LoVo (cell line): ENCODE results near the gene ELAVL1.
"Not testable (repeated sequence)": the region's sequence is repeated elsewhere in the genome, so short reads cannot be mapped to it uniquely, and the experiment has no call there.

Experiments
- DNase-seq: peaks from one replicate; pipeline ENCODE4 v3.0.0-alpha.2; 2016; ENCODE audit warnings: low spot score

ELAVL1 gene

DNA sequence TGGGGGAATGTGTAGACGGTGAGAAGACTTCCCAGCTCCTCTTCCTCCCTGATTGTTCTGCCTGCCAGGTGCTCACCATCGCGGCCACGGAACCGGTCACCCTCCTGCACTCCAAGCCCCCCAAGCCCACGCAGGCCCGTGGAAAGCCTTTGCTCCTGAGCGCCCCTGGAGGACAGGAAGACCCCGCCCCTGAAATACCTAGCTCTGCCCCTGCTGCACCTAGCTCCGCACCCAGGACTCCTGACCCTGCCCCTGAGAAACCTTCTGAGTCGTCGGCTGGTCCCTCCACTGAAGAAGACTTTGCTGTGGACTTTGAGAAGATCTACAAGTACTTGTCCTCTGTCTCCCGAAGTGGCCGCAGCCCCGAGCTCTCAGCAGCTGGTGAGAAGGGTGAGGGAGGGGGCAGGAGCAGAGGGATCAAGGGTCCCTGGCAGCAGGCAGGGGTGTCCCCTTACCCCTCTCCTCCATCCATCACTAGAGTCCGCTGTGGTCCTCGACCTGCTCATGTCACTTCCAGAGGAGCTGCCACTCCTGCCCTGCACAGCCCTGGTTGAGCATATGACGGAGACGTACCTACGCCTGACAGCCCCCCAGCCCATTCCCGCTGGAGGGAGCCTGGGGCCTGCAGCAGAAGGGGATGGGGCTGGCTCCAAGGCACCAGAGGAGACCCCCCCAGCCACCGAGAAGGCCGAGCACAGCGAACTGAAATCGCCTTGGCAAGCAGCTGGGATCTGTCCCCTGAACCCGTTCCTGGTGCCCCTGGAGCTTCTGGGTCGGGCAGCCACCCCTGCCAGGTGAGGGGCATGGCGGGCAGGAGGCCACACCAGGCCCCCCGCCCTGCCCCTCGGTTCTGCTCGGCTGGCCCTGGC, 83.2 kb downstream of the ELAVL1 start:
- no peak for DNase-seq

DNA sequence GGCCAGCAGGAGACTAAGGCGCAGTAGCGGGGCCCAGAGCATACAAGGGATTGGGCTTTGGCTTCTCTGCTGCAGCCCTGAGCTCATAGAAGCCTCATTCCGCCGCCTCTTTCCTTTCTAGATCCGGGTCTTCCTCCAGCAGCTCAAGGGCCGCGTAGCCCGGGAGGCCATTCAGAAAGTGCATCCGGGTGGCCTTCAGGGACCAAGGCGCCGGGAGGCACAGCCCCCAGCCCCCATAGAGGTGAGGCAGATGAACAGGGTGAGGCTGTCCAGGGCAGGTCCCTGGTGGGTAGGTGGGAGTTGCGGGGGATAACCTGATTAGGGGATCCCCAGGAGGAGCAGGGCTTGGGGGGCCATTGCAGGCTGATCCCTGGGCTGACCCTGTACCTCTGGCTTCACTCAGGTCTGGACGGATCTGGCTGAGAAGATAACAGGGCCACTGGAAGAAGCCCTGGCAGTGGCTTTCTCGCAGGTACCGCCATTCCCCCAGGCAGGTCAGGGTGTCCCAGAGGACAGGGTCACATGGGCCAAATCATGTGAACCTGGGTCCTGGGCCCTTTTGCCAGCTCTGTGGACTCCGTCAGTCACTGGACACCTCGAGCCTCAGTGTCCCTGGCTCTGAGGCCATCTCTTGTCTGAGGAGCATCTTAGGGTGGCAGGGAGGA, 84.0 kb downstream of the ELAVL1 start:
- no peak for DNase-seq

DNA sequence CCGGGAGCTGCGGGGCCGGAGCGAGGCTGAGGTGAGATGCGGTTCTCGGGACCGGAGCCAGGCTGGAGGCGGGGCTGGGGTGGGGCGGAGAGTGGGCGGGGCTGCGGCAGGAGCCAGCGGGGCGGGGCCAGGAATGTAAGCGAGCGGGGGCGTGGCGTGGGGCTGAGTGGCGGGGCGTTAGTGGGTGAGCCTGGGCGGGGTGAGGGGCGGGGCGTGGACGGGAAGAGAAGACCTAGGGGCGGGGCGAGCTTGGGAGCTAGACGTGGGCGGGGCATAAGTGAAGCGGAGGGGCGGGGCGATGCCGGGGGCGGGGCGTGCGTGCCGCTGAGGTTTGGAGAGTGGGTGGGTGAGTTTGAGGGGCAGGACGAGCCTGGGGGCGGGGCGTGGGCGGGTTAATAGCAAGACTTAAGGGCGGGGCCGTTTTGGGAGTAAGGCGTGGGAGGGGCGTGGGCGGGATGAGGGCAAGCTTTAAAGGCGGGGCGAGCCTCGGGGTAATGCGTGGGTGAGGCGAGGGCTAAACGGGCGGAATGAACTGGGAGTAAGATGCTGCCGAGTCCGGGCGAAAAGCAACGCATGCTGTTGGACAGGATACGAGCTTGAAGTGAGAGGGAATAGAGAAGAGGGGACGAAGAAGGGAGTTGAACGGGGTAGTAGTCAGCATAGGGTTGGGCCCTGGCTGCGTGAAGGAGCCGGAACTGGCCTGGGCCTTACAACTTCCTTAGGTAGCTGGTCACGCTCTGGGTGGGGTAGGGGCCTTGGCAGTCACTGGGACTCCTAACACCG, 84.7 kb downstream of the ELAVL1 start:
- peak; percentile 99 for DNase-seq

DNA sequence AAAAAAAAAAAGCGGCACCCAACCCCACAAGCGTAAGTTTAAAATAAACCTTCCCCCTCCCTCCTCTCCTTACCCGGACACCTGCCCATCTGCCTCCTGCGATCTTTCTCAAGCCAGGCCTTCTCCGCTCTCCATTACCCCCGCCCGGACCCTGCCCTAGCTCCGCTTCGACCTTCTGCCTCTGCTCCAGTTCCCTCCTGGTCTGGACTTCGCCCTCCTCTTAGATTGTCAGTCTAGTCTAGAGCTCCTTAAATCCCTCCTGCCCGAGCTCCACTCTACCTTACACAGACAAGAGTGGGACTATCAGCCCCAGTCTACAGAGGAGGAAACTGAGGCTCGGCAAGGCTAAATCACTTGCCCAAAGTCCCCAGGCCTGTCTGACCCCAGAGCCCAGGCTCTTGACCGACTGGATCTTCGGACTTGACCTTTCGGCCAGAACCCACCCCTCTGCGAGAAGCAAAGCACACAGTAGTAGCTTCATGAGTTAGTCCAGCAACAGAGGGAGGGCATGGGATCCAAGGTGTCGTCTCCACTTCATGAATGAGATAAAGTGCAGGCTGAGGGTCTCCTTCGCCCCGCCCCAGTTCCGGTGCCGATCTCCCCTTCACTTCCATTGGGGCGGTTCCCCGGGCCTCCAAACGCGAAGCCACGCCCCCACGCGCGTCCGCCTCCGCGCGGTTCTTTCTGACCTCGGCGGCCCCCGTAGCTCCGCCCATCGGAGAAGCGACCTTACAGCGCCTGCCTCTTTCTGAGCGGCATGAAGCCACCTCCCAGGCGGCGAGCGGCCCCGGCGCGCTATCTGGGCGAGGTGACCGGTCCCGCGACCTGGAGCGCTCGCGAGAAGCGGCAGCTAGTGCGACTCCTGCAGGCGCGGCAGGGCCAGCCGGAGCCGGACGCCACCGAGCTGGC, 85.6 kb downstream of the ELAVL1 start, which contains the start of gene SNAPC2:
Gene SNAPC2 (plus strand): TSS at position 729 of the 909 bp plus-strand sequence. CDS start 29 bp downstream, at position 758.
- DNase-seq: peak; percentile 92

DNA sequence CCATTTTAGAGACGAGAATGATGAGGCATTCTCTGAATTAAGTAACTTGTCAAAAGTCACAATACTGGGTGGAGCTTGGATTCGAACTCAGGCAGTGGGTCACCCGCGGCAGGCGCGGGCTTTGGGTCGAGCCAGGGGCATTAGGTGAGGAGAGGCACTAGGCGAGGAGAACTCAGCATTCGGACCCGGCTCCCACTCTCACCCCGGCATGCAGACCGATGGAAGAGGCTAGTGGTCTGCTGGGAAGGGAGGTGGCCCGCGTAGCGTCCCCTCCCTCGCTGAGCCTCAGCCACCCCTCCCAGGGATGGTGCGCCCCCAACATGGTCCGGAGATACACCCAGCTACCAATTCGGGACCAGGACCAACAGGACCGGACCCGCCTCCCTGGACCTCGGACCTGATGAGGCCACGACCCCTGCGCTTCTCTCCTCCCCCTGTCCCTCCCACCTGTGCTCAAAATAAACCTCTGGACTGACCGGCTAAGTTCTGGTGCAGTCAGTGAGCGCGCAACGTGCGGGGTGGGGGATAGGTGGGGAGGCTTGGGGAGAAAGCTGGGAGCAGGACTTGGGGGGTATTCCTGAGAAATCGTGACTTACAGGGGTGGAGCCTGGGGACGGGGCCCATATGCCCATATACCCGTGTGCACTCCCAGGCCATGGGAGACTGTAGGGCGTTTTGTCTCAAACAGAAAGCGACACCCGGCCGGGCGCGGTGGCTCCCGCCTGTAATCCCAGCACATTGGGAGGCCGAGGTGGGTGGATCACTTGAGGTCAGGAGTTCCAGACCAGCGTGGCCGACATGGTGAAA, 86.6 kb downstream of the ELAVL1 start:
- no peak for DNase-seq

DNA sequence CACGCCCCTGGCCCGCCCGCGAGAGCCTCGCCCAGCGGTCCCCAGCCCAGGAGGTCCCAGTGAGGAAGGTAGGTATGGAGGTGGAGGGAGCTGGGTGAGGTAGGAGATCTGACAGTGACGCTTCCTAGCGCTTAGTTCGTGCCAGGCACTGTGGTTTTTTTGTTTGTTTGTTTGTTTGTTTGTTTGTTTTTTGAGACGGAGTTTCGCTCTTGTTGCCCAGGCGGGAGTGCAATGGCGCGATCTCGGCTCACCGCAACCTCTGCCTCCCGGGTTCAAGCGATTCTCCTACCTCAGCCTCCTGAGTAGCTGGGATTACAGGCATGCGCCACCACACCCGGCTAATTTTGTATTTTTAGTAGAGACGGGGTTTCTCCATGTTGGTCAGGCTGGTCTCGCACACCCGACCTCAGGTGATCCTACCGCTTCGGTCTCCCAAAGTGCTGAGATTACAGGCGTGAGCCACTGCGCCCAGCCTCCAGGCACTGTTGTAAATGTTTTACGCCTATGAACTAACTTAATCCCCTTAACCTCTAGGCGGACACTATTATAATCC, 87.3 kb downstream of the ELAVL1 start:
- not testable (repeated sequence) for DNase-seq

DNA sequence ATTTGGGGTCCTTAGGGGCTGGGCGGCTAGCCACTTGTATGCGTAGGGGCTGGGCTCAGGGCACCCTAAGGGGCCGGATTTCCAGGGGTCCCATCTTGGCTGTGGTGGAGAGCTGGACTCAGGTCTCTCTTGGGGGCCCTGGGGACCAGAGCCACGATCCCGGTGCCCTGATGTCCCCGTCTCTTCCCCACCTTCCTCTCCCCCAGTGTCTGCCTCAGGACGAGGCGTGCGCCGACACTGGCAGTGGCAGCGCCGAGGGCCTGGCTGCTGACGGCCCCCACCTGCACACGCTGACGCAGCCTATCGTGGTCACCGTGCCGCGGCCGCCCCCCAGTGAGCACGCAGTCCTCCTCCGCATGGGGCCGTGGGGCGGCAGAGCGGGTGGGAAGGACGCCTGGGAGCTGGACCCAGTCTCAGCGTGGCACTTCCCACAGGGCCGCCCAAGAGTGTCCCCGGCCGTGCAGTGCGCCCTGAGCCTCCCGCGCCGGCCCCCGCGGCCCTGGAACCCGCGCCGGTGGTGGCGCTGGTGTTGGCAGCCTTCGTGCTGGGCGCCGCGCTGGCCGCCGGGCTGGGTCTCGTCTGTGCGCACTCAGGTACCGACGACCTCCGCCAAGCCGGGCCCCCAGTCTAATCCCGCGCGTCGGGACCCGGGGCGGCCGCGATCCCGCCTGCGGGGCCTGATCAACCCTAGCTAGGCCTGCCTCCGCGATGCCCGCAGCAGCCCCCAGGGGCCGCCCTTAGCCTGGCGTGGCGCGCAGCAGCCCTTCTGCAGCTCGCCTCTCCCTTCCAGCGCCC, 88.0 kb downstream of the ELAVL1 start:
- DNase-seq: peak; percentile 66

DNA sequence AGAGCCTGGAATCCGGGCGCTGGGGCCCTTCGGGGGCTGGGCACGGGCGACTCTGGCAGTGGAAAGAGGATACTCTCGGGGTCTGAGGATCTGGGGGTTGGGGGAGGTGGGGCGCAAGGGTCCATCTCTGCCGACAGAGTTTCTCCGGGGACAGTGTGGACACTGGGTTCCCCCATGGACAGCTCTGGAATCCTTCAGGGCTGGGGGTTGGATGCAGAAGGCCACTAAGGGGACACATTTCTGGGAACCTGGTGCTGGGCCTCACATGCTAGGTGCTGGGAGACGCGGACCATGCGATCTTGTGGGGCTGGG, 88.5 kb downstream of the ELAVL1 start:
- no peak for DNase-seq

DNA sequence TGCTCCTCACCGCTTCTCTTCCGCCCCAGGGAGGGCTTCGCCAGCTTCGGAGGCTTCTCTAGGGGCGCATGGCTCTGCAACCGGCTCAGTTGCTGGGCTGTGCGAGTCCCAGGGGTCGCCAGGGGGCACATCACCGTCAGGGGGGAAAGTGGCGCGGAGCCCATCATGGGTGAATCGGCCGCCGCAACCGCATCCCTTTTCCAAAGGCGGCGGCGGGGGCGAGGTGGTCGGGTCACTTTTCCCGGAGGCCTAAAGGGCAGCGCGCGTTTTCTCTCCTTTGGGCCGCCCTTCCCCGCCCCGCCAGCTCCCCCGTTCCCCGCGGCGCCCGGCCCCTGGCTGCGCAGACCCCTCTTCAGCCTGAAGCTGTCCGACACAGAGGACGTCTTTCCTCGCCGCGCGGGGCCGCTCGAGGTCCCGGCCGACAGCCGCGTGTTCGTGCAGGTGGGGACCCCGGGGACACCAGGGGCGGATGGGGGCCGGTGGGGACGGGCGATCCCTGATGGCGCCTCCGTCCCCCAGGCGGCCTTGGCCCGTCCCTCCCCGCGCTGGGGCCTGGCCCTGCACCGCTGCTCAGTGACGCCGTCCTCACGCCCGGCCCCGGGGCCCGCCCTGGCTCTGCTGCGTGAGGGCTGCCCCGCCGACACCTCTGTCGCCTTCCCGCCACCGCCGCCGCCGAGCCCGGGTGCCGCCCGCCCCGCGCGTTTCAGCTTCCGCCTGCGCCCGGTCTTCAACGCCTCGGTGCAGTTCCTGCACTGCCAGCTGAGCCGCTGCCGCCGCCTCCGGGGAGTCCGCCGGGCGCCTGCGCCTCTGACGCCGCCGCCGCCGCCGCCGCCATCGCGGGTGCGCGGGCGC, 89.1 kb downstream of the ELAVL1 start:
- peak; percentile 54 for DNase-seq

DNA sequence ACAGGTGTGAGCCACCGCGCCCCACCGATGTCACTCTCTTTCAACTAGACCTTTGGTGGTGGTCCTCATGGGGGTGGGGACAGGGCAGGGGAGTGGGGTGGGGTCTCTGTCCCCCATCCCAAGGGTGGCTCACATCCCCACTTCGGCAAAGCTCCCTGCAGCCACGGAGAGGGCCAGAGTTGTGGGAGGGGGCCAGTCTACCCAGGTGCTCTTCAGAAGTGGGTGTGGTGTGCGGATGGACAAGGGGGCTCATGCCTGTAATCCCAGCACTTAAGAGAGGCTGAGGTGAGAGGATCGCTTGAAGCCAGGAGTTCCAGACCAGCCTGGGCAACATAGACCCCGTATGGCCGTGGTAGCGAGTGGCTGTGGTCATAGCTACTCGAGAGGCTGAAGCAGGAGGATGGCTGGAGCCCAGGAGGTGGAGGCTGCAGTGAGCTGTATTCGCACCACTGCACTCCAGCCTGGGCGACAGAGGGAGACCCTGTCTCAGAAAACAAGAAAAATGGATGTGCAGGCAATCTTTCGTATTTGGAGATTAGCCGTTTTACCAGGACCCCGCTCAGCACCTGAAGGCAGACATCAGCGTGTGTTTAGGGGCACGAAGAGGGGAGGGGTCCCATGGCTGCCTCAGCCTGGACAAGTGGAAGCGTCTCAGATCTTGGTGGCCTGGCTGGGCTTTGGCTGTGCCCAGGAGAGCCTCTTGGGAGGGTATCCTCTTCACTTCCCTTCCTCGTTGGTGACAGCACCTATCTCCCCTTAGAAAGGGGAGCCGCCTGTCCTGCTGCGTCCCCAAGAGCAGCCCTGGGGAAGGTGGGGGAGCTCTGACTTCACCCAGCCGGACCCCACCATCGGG, 90.0 kb downstream of the ELAVL1 start:
- no peak for DNase-seq

DNA sequence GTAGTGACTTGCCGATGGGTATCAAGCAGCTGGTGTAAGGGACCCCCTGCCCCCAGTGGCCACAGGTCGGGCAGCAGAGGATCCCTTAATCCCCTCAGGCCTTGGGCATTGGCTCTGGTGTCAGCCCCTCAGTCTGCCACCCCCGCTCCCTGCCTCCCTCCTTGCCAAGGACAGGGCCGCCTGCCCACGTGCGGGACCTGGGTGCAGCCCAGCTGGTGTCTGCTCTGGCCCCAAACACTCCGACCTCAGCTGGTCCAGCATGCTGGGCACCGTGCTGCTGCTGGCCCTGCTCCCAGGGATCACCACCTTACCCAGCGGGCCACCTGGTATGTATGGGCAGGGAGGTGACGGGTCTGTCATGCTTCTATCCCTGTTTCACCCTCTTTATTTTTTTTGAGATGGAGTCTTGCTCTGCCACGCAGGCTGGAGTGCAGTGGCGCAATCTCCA, 90.8 kb downstream of the ELAVL1 start, which contains the start of gene TGFBR3L:
Gene TGFBR3L (plus strand): TSS at position 233 of the 448 bp plus-strand sequence.
- DNase-seq: no peak

DNA sequence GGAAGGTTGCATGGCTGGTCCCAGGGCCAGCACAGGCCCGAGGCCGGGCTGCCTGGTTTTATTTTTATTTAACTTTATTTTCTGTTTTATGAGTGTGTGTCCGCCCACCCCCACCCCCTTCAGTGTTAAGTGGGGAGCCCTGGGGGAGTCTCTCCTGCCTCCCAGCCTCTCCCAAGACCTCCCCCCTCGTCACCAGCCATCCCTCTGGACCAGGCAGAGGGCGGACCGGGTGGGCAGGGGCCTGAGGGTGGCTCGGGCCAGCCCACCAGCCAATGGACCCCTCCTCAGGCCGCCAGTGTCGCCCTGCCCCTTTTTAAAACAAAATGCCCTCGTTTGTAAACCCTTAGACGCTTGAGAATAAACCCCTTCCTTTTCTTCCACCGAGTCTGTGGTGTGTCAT, 91.3 kb downstream of the ELAVL1 start:
- no peak for DNase-seq

DNA sequence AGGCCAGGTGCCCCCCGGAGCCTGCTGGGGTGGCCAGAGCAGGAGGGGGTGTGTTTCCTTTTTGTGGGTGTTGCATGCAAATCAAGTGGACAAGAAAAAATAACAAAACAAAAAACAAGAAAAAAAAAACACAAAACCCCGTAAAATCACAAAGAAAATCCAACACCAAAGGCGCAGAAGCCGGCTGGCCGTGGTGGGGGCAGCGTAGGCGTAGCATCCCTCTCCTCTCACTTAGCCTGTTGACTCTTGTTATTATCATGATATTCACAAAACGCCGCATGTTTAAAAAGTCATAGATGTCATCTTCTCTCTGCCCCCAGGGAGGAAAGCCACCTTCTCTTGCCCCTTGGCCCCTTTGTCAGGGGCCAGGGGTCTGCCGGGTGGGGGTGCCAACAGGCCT, 91.8 kb downstream of the ELAVL1 start:
- no peak for DNase-seq

DNA sequence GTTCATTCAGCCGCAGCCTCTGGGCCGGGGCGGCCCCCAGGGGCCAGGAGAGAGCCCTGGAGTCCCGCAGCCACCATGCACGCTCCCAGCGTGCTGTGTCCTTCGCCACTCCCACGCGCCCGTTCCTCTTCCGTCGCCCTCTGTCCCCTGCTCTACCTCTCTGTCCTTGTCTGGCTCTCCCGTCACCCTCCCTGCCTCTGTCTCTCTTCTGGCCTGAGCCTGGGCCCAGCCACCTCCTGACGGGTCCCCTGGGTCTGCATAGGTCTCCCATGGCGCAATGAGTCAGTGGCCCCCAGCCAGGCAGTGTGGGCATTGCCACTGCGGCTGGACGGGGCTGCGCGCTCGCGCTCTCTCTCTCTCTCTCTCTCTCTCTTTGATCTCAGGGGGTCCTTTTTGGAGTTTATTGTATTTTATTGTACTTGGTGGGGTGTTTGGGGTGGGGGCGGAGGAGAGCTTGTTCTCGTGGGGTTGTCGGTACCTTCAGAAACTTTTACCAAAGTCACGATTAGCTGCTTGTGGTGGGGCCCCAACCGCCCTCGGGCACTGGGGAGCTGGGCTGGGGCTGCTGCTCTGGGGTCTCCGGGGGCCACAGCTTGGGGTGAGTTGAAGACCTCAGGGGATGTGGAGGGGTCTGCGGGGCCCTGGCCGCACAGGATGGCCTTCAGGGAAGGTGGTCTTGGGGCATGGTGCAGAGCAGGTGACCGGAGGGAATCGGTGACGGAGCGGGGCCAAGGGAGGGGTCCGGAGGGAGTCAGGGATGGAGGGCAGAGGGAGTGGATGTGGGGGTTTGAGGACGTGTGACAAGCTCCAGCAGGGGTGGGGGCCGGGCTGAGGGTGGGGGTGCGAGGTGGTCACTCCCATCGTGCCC, 92.5 kb downstream of the ELAVL1 start:
- DNase-seq: no peak

DNA sequence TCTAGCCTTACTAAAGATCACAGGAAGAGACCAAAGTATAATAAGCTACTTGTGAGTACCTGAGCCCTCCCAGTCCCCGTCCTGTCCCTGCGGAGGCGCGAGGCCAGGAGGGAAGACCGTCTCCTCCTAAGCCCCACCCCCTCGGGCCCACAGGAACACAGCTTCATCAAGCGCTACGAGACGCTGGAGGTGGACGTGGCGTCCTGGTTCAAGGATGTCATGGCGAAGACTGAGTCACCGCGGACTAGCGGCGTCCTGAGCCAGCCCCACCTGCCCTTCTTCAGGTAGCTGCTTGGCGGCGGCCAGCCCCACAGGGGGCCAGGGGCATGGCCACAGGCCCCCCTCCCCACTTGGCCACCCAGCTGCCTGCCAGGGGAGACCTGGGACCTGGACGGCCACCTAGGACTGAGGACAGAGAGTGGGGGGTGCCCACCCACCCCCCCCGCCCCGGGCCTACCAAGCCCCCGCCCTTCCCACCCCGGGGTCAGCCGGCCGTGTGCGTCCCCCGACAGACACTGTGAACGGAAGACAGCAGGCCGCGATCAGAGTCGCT, 93.2 kb downstream of the ELAVL1 start:
- no peak for DNase-seq

DNA sequence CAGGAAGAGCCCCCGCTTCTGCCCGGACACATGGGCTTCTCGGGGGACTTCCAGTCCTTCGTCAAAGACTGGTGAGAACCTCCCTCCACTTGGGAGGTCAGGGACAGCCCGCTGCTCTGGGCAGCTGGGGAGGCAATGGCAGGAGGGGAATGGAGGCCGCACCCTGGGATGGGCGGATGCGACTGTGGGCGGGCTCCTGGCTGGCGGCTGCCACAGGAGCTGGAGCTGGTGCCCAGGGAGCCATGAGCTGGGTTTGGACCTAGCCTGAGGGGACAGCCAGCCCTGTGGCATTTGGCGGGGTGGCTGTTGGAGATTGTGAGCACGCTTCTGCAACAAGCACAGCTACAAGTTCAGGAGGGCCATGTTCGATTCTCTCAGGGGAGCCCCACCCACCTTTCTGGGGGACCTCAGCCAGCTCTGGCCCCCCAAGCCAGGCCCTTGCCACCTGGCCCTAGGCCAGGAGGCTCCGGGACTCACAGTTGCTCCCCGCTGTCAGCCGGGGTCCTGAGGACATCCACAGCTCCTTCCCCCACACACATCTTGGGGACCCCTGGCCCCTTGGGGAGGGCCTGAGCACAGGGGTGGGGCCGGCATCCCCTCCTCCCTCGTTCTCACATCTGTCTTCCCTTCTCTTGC, 93.8 kb downstream of the ELAVL1 start:
- no peak for DNase-seq
